ENCODE results near the gene ZSWIM7.

ZSWIM7 gene

GRCh38 chr17:16025202-16025601 lies 25.7 kb upstream of the ZSWIM7 start:
- H3K36me3 ChIP-seq (ENCODE audit: control insufficient read depth in 1 of 2, insufficient read depth in 2 of 2, low read length in 2 of 2), result peaks cover 50 to 56% of the 10 kb centered on the region in 2 donors
- no peak overlapping the region for H3K27ac ChIP-seq (ENCODE audit: low read length)

GRCh38 chr17:16023881-16024280 lies 24.4 kb upstream of the ZSWIM7 start:
- Histone ChIP-seq H3K4me3 (ENCODE audit: low read depth in 1 of 2, low read length in 2 of 2) (no peak overlapping the region), H3K27ac (ENCODE audit: low read length) (no peak overlapping the region), H3K36me3 (ENCODE audit: control insufficient read depth in 1 of 2, insufficient read depth in 2 of 2, low read length in 2 of 2) (peaks cover 41 to 52% of the 10 kb centered on the region in 2 donors), H3K4me1 (ENCODE audit: control insufficient read depth in 1 of 2, insufficient read depth in 2 of 2, low read length in 2 of 2) (peaks cover 4 to 10% of the 10 kb centered on the region in 2 donors), H3K27me3 (ENCODE audit: low read depth, low read length) (no peaks in the 10 kb centered on the region), H3K9me3 (ENCODE audit: control insufficient read depth in 1 of 2, low read length in 2 of 2) (no peaks in the 10 kb centered on the region)

More at GRCh38 chr17:16025202-16025601, 25.7 kb upstream of the ZSWIM7 start:
- no peaks in the 10 kb centered on the region for H3K27me3 ChIP-seq (ENCODE audit: low read depth, low read length)
- peaks cover 4 to 10% of the 10 kb centered on the region in 2 donors for H3K4me1 ChIP-seq (ENCODE audit: control insufficient read depth in 1 of 2, insufficient read depth in 2 of 2, low read length in 2 of 2)
- no peaks in the 10 kb centered on the region for H3K9me3 ChIP-seq (ENCODE audit: control insufficient read depth in 1 of 2, low read length in 2 of 2)
- H3K4me3 ChIP-seq (ENCODE audit: low read depth in 1 of 2, low read length in 2 of 2), result no peak overlapping the region

DNA sequence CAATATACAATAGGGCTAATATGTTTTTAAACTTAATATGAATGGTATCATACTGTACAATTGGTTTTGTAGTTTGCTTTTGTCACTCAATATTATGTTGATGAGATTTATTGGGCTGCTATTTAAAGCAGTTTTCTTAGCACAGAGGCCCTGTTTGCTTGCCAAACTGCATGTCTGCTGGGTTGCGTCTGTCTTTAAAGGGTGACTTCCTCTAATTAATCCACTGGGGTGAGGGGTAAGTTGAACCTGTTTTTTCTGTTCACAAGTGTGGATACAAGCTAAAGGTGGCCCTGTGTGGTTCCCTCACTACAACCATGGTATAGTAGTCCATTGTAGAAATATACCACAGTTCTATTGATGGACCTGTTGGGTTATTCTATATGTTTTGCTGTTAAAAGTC lies 19.8 kb upstream of the ZSWIM7 start:
- H3K36me3 ChIP-seq (ENCODE audit: control insufficient read depth in 1 of 2, insufficient read depth in 2 of 2, low read length in 2 of 2), result peaks cover 6 to 14% of the 10 kb centered on the region in 2 donors
- peaks cover 0 to 6% of the 10 kb centered on the region in 2 donors for H3K4me1 ChIP-seq (ENCODE audit: control insufficient read depth in 1 of 2, insufficient read depth in 2 of 2, low read length in 2 of 2)
- H3K27ac ChIP-seq (ENCODE audit: low read length), result no peak overlapping the region
- H3K27me3 ChIP-seq (ENCODE audit: low read depth, low read length), result no peaks in the 10 kb centered on the region
- no peak overlapping the region for H3K4me3 ChIP-seq (ENCODE audit: low read depth in 1 of 2, low read length in 2 of 2)
- no peaks in the 10 kb centered on the region for H3K9me3 ChIP-seq (ENCODE audit: control insufficient read depth in 1 of 2, low read length in 2 of 2)

GRCh38 chr17:16013943-16014407 lies 14.5 kb upstream of the ZSWIM7 start:
- Histone ChIP-seq H3K9me3 (ENCODE audit: control insufficient read depth in 1 of 2, low read length in 2 of 2) (no peaks in the 10 kb centered on the region), H3K27ac (ENCODE audit: low read length) (no peak overlapping the region), H3K27me3 (ENCODE audit: low read depth, low read length) (no peaks in the 10 kb centered on the region), H3K36me3 (ENCODE audit: control insufficient read depth in 1 of 2, insufficient read depth in 2 of 2, low read length in 2 of 2) (peaks cover 8 to 19% of the 10 kb centered on the region in 2 donors), H3K4me1 (ENCODE audit: control insufficient read depth in 1 of 2, insufficient read depth in 2 of 2, low read length in 2 of 2) (no peaks in the 10 kb centered on the region), H3K4me3 (ENCODE audit: low read depth in 1 of 2, low read length in 2 of 2) (no peak overlapping the region)

DNA sequence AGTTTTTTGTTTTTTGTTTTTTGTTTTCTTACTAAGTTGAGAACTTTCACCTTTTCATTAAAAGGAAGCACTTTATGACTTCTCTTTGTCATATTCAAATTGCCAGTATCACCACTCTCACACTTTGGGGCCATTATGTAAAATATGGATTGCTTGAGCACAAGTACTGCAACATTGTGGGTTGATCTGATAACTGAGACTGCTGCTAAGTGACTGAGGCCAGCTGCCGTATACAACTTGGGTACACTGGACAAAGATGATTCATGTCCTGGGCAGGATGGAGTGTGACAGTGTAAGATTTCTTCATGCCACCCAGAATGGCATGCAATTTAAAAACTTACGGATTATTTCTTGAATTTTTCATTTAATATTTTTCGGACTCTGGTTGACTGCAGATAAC lies 7.9 kb upstream of the ZSWIM7 start:
- Histone ChIP-seq H3K27me3 (ENCODE audit: low read depth, low read length) (no peaks in the 10 kb centered on the region), H3K9me3 (ENCODE audit: control insufficient read depth in 1 of 2, low read length in 2 of 2) (no peaks in the 10 kb centered on the region), H3K36me3 (ENCODE audit: control insufficient read depth in 1 of 2, insufficient read depth in 2 of 2, low read length in 2 of 2) (peaks cover 61 to 68% of the 10 kb centered on the region in 2 donors), H3K4me3 (ENCODE audit: low read depth in 1 of 2, low read length in 2 of 2) (no peak overlapping the region), H3K27ac (ENCODE audit: low read length) (no peak overlapping the region), H3K4me1 (ENCODE audit: control insufficient read depth in 1 of 2, insufficient read depth in 2 of 2, low read length in 2 of 2) (no peaks in the 10 kb centered on the region)

DNA sequence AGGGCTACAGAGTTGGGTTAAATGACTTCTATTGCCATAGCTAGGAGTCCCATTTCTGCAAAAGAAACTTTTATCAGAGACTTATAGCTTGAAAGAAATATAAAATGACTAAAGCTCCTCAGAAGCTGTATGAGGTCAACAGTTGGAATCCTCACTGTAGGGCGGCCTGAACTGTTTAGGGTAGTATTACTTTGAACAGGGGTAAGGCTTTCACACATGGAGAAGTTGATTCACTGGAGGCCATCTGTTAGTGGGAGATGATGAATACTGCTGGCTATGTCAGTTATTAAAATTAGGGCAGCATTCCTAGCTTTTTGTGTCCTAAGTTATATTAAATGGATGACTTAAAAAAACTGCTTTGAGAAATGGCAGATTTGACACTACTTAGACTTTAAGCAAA lies 6.1 kb upstream of the ZSWIM7 start:
- H3K4me1 ChIP-seq (ENCODE audit: control insufficient read depth in 1 of 2, insufficient read depth in 2 of 2, low read length in 2 of 2), result peaks cover 0 to 11% of the 10 kb centered on the region in 2 donors
- H3K4me3 ChIP-seq (ENCODE audit: low read depth in 1 of 2, low read length in 2 of 2), result no peak overlapping the region
- no peaks in the 10 kb centered on the region for H3K9me3 ChIP-seq (ENCODE audit: control insufficient read depth in 1 of 2, low read length in 2 of 2)
- H3K27me3 ChIP-seq (ENCODE audit: low read depth, low read length), result no peaks in the 10 kb centered on the region
- peaks cover 64 to 72% of the 10 kb centered on the region in 2 donors for H3K36me3 ChIP-seq (ENCODE audit: control insufficient read depth in 1 of 2, insufficient read depth in 2 of 2, low read length in 2 of 2)
- no peak overlapping the region for H3K27ac ChIP-seq (ENCODE audit: low read length)

DNA sequence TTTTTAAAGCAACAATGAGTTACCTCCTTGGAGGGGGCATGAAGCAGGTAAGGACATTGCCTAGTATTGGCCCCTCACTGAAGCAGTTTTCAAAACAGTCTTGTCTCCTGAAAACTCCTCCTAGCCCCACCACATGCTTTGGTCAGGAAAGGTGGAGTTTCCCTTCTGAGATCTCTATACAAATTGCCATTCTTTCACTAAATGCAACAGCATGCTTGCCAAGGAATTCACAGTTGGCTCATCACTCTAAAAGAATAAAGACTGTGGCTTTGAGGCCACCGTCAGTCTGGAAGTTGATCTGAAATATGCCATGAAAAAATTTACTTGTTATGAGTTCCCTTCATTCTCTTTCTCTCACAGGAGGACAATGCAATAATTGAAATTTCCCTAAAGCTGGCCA lies 4.3 kb upstream of the ZSWIM7 start:
- Histone ChIP-seq H3K27me3 (ENCODE audit: low read depth, low read length) (no peaks in the 10 kb centered on the region), H3K9me3 (ENCODE audit: control insufficient read depth in 1 of 2, low read length in 2 of 2) (no peaks in the 10 kb centered on the region), H3K4me1 (ENCODE audit: control insufficient read depth in 1 of 2, insufficient read depth in 2 of 2, low read length in 2 of 2) (peaks cover 0 to 15% of the 10 kb centered on the region in 2 donors), H3K36me3 (ENCODE audit: control insufficient read depth in 1 of 2, insufficient read depth in 2 of 2, low read length in 2 of 2) (peaks cover 59 to 71% of the 10 kb centered on the region in 2 donors), H3K4me3 (ENCODE audit: low read depth in 1 of 2, low read length in 2 of 2) (no peak overlapping the region), H3K27ac (ENCODE audit: low read length) (no peak overlapping the region)

- H3K27ac ChIP-seq (ENCODE audit: low read length), result no peak overlapping the region
- no peaks in the 10 kb centered on the region for H3K9me3 ChIP-seq (ENCODE audit: control insufficient read depth in 1 of 2, low read length in 2 of 2)
- H3K27me3 ChIP-seq (ENCODE audit: low read depth, low read length), result no peaks in the 10 kb centered on the region
- no peak overlapping the region for H3K4me3 ChIP-seq (ENCODE audit: low read depth in 1 of 2, low read length in 2 of 2)
- peaks cover 0 to 15% of the 10 kb centered on the region in 2 donors for H3K4me1 ChIP-seq (ENCODE audit: control insufficient read depth in 1 of 2, insufficient read depth in 2 of 2, low read length in 2 of 2)
- H3K36me3 ChIP-seq (ENCODE audit: control insufficient read depth in 1 of 2, insufficient read depth in 2 of 2, low read length in 2 of 2), result peaks cover 48 to 60% of the 10 kb centered on the region in 2 donors
Measured at GRCh38 chr17:16002708-16003260, 3.3 kb upstream of the ZSWIM7 start.

DNA sequence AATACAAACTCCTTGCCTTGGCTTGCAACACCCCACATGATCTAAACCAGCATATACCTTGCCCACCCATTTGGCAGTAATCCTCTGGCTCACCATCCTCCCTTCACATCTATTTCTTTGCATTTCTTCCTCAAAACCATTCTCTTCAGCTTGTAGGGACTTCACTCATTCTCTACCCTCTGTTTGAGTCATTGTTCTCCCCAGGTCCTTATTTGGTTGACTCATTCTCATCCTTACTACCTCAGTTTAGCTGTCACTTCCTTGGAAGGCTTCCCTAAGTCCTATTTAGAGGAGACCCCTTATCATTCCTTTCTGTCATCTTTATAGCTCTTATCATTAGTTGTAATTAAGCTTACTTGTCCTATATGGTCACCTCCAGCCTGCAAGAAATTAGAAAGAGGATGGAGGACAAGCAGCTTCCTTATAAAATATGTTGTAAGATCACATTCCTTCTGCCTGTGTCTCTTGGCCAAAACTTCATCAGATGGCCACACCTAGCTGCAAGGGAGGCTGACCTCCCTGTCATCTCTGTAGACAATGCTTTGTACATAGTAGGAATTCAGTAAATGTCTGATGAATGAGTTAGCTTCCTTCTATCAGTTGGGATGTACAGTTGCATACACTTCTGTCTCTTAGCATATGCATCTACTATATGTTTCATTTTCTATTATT lies 1.9 kb upstream of the ZSWIM7 start:
- peaks cover 36 to 46% of the 10 kb centered on the region in 2 donors for H3K36me3 ChIP-seq (ENCODE audit: control insufficient read depth in 1 of 2, insufficient read depth in 2 of 2, low read length in 2 of 2)
- H3K27me3 ChIP-seq (ENCODE audit: low read depth, low read length), result no peaks in the 10 kb centered on the region
- H3K27ac ChIP-seq (ENCODE audit: low read length), result no peak overlapping the region
- peak overlapping the region; percentile 86 to 88 for H3K4me3 ChIP-seq (ENCODE audit: low read depth in 1 of 2, low read length in 2 of 2)
- H3K4me1 ChIP-seq (ENCODE audit: control insufficient read depth in 1 of 2, insufficient read depth in 2 of 2, low read length in 2 of 2), result peaks cover 0 to 15% of the 10 kb centered on the region in 2 donors
- H3K9me3 ChIP-seq (ENCODE audit: control insufficient read depth in 1 of 2, low read length in 2 of 2), result no peaks in the 10 kb centered on the region

GRCh38 chr17:15999974-16000827 lies 697 bp upstream of the ZSWIM7 start:
- peaks cover 0 to 15% of the 10 kb centered on the region in 2 donors for H3K4me1 ChIP-seq (ENCODE audit: control insufficient read depth in 1 of 2, insufficient read depth in 2 of 2, low read length in 2 of 2)

DNA sequence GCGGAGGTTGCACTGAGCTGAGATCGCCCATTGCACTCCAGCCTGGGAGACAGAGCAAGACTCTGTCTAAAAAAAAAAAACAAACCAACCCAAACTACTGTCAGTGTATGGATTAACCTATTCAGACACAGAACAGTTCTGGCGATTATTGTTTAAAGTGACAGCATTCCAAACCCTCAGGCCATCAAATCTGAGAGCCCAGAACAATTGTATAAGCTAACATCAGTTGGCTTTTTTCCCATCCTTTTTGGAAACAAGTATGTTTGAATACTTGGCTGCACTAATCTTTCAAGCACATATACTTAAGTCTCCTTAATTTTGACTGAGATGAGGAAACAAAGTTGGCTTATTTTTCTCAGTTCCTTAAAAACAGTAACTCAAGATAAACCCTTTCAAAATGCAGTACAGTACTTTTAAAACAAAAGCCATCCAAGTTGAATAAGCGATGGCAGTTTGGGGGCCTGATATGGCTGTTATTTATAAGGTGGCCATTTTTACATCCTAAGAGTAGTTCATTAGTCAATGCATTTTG lies 1.4 kb downstream of the ZSWIM7 start:
- Histone ChIP-seq H3K4me3 (ENCODE audit: low read depth in 1 of 2, low read length in 2 of 2) (no peak overlapping the region), H3K9me3 (ENCODE audit: control insufficient read depth in 1 of 2, low read length in 2 of 2) (no peaks in the 10 kb centered on the region), H3K36me3 (ENCODE audit: control insufficient read depth in 1 of 2, insufficient read depth in 2 of 2, low read length in 2 of 2) (peaks cover 8 to 15% of the 10 kb centered on the region in 2 donors), H3K4me1 (ENCODE audit: control insufficient read depth in 1 of 2, insufficient read depth in 2 of 2, low read length in 2 of 2) (peaks cover 0 to 15% of the 10 kb centered on the region in 2 donors), H3K27ac (ENCODE audit: low read length) (no peak overlapping the region), H3K27me3 (ENCODE audit: low read depth, low read length) (no peaks in the 10 kb centered on the region)

More at GRCh38 chr17:15999974-16000827, 697 bp upstream of the ZSWIM7 start:
- H3K27ac ChIP-seq (ENCODE audit: low read length), result peak overlapping the region; percentile 79
- peak overlapping the region; percentile 86 to 88 for H3K4me3 ChIP-seq (ENCODE audit: low read depth in 1 of 2, low read length in 2 of 2)
- peaks cover 27 to 35% of the 10 kb centered on the region in 2 donors for H3K36me3 ChIP-seq (ENCODE audit: control insufficient read depth in 1 of 2, insufficient read depth in 2 of 2, low read length in 2 of 2)
- no peaks in the 10 kb centered on the region for H3K9me3 ChIP-seq (ENCODE audit: control insufficient read depth in 1 of 2, low read length in 2 of 2)
- no peaks in the 10 kb centered on the region for H3K27me3 ChIP-seq (ENCODE audit: low read depth, low read length)
